ENCODE data around the gene MRPS27.

Gene MRPS27

DNA sequence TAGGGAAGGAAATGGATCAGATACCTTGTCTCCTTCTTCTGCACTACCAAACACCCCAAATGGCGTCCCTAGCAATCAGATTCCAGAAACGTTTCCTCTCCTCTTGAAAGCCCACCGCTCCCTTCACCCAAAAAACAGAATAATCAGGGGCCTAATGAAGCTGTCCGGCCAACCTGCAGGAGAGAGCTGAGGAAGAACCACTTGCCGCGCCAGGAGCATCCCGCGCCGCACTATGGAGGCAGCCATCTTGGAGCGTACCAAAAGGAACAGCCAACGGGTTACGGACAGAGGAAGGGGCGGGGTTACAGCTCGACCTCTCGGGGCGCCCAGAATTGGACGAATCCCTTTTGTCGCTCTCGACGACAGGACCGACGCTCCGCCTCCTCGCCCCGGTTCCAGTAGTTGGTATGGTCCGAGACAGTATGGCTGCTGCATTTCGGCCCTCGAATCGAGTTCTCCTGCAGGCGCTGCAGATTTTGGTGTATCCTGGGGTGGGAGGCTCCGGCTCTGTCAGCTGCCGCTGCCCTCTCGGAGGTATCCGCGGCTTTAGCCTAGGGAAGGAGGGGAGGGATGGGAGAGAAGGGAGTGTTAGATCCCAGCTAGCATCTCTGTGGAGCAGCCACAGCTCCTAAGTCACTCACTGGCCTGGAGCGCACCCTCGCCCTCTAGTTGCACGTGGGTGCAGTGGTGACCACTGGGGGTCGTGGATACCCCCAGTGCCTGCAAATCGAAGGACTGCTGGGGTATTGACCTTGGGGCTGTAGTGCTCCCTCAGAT lies at the start of gene MRPS27, which contains the start of gene PTCD2:
Gene MRPS27 (minus strand): TSS at position 265 of the 777 bp plus-strand sequence. CDS start 19 bp downstream, at position 246.
Gene PTCD2 (plus strand): TSS at position 398 of the 777 bp plus-strand sequence. CDS start 10 bp downstream, at position 408.
- TF ChIP-seq, protein P1, sequence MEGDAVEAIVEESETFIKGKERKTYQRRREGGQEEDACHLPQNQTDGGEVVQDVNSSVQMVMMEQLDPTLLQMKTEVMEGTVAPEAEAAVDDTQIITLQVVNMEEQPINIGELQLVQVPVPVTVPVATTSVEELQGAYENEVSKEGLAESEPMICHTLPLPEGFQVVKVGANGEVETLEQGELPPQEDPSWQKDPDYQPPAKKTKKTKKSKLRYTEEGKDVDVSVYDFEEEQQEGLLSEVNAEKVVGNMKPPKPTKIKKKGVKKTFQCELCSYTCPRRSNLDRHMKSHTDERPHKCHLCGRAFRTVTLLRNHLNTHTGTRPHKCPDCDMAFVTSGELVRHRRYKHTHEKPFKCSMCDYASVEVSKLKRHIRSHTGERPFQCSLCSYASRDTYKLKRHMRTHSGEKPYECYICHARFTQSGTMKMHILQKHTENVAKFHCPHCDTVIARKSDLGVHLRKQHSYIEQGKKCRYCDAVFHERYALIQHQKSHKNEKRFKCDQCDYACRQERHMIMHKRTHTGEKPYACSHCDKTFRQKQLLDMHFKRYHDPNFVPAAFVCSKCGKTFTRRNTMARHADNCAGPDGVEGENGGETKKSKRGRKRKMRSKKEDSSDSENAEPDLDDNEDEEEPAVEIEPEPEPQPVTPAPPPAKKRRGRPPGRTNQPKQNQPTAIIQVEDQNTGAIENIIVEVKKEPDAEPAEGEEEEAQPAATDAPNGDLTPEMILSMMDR (IDR thresholded peaks at IDR 0.05; ENCODE audit: control insufficient read depth, insufficient read depth, low read depth, low read length, missing control alignments): peak; percentile 5
- H3K4me3 ChIP-seq (ENCODE audit: control insufficient read depth, low read depth, low read length): peak within 1 kb of the TSS; percentile 85
- peak; percentile 98 for DNase-seq (ENCODE audit: low read depth)

DNA sequence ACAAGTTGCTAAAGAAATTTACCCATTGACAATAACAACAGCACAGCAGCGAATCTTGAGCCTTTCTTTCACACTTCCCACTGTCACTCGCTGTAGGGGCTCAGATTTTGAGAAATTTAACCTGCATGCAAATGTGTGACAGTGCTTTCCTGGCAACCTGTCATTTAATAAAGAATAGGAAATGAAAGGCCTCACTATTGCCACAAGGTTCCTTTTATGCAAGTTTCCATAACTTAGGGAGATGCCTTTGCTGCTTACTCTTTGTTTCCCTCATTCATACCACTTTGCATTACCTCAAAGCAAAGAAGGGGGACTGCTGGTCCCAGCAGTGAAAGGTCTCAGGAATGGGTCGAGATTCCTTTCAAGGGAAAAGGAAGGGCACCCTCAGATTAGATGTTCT lies 49.7 kb upstream of the MRPS27 start:
- TF ChIP-seq, protein P1 (IDR thresholded peaks at IDR 0.05; ENCODE audit: control insufficient read depth, insufficient read depth, low read depth, low read length, missing control alignments): no peak
- no peak overlapping the region for H3K4me3 ChIP-seq (ENCODE audit: control insufficient read depth, low read depth, low read length)
- no peak for DNase-seq (ENCODE audit: low read depth)

DNA sequence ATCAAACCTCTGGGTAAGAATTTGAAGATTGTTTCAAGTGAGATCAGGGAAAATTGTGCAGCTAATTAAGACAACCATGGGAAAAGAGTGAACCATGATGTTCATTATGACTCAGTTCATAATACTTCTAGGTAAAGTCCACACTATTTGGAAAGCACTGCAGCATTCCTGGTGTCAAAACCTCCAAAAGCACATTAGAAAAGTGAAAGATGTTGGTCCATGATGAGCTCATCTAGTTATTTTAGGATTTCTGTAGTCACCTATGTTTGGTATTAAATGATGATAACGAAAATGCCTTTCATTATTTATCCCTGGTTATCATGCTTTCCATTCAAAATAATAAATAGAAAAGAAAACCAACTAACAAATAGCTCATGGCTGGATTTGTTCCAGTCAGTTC lies 49.3 kb upstream of the MRPS27 start:
- no peak for DNase-seq (ENCODE audit: low read depth)
- H3K4me3 ChIP-seq (ENCODE audit: control insufficient read depth, low read depth, low read length): no peak overlapping the region
- TF ChIP-seq, protein P1 (IDR thresholded peaks at IDR 0.05; ENCODE audit: control insufficient read depth, insufficient read depth, low read depth, low read length, missing control alignments): no peak

DNA sequence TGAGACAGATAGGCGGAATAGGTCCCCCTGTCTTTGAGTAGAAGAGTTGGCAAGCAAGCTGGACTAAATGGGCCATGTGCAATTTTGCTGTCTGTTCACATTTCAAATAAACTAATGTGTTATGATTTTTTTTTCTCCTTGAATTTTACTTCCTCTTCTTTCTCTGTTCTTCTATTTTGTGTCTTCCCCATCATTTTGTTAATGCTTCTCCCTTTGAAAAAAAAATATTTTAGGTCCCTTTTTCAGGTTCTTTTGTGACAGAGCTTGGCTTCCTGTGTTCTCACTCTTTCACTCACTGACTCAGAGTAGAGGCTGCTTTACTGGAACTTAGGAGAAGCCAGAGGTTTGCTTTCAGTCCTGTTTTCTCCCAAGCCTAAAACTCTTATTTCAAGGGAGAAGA lies 48.2 kb upstream of the MRPS27 start:
- no peak for DNase-seq (ENCODE audit: low read depth)
- TF ChIP-seq, protein P1 (IDR thresholded peaks at IDR 0.05; ENCODE audit: control insufficient read depth, insufficient read depth, low read depth, low read length, missing control alignments): no peak
- H3K4me3 ChIP-seq (ENCODE audit: control insufficient read depth, low read depth, low read length): no peak overlapping the region

DNA sequence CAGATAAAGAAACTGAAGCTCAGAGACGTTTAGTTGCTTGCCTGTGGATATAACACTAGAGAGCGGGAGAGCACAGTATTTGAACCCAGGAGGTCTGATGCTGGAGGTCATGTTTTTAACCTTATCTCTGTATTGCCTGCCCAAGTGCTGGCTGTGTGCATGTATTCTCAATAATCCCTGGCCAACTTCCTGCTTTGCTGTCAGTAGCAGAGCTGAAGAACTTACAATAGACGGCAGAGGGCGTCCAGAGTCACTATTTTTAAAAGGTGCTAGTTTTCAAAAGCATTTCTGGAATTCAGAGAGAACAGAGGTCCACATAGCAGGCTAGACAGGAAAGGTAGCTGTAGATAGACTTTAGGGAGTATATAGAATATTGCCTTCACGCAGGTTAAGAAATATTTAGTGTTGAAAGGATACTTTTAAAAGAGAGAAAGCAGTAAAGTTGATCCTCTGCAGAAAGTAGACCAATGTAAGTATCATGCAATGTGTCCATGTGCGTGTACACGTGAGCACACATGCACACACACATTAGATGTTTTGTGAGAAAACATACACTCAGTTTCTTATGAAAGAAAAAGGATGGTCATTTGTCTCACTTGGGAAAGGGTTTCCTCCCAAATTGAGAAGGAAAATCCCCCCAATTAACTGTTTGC lies 46.4 kb upstream of the MRPS27 start:
- TF ChIP-seq, protein P1 (IDR thresholded peaks at IDR 0.05; ENCODE audit: control insufficient read depth, insufficient read depth, low read depth, low read length, missing control alignments): peak; percentile 72
- H3K4me3 ChIP-seq (ENCODE audit: control insufficient read depth, low read depth, low read length): no peak overlapping the region
- DNase-seq (ENCODE audit: low read depth): peak; percentile 48

DNA sequence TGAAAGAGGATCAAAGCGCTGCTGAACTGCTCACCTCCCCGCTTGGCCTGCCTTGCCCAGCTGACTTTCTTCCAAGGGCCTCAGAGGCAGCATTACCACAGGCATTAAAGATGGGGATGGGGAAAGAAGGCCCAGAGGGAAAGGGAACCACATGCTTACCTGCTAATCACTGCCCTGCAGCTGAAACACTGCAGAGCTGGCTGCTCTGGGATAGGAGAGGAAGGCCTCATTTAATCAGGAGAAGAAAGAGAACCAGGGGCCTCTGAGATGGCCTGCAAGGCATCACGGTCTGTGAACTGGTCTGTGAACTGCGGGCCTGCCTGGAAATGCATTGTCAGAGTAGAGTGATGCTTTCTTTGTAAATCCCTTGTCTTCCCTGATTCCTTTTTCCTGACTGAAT lies 44.9 kb upstream of the MRPS27 start:
- no peak overlapping the region for H3K4me3 ChIP-seq (ENCODE audit: control insufficient read depth, low read depth, low read length)
- TF ChIP-seq, protein P1 (IDR thresholded peaks at IDR 0.05; ENCODE audit: control insufficient read depth, insufficient read depth, low read depth, low read length, missing control alignments): no peak
- no peak for DNase-seq (ENCODE audit: low read depth)

All from AG09309 (cell line).